OCI-LY7 (cell line): ENCODE measurements around the gene NFATC1. TPM values are rescaled to one million over a fixed set of nuclear protein-coding genes. Genes with fewer than 3 reads are reported as not detected.

Experiments
- BruUV-seq: library from RNA; stranded (reverse); fragments of 400-500 nt; replicated peaks from 2 replicates; lab custom pipeline; 2021; lab: Mats Ljungman, UMichigan
- CTCF ChIA-PET: fragments of 300-600 bp; sonication (Branson Sonifier 250); formaldehyde crosslinking; loops from one replicate; lab custom pipeline; 2022; ENCODE audit warnings: antibody characterized with exemption; ENCODE audit not compliant: unreplicated experiment; lab: Charles Lee
- POLR2A ChIA-PET: fragments of 300-600 bp; sonication (Branson Sonifier 250); formaldehyde crosslinking; loops from one replicate; lab custom pipeline; 2022; ENCODE audit warnings: antibody characterized with exemption; lab: Charles Lee
- DNase-seq: peaks from one replicate; pipeline ENCODE4 v3.0.0-alpha.2; 2015; ENCODE audit warnings: low spot score
- H2AFZ ChIP-seq: fragments of 200-600 bp; sonication (generic), shearing (Covaris generic); 2 replicates; pipeline ENCODE4 v1.6.1; 2014; ENCODE audit warnings: mild to moderate bottlenecking, antibody characterized with exemption, low read length, moderate library complexity
- H3K27ac ChIP-seq: fragments of 200-600 bp; sonication (generic); 2 replicates; pipeline ENCODE4 v1.5.1; 2014; ENCODE audit warnings: mixed run types, low read depth, mild to moderate bottlenecking, moderate library complexity, low read length, inconsistent platforms; ENCODE audit not compliant: poor library complexity, severe bottlenecking
- H3K36me3 ChIP-seq: fragments of 200-600 bp; sonication (generic); 2 replicates; pipeline ENCODE4 v1.6.1; 2014; ENCODE audit warnings: mild to moderate bottlenecking, antibody characterized with exemption, low read length, moderate library complexity, mixed read lengths; ENCODE audit not compliant: insufficient read depth
- H3K4me1 ChIP-seq: fragments of 200-600 bp; sonication (generic); 2 replicates; pipeline ENCODE4 v1.5.1; 2014; ENCODE audit warnings: mild to moderate bottlenecking, low read length; ENCODE audit not compliant: insufficient read depth, poor library complexity, severe bottlenecking
- H3K4me2 ChIP-seq: fragments of 200-600 bp; sonication (generic); 2 replicates; pipeline ENCODE4 v1.6.1; 2014; ENCODE audit warnings: mild to moderate bottlenecking, low read length
- H3K4me3 ChIP-seq: fragments of 200-600 bp; sonication (generic); 2 replicates; pipeline ENCODE4 v1.5.1; 2014; ENCODE audit warnings: mild to moderate bottlenecking, low read depth, low read length; ENCODE audit not compliant: poor library complexity, severe bottlenecking
- H3K79me2 ChIP-seq: fragments of 200-600 bp; sonication (generic); 2 replicates; pipeline ENCODE4 v1.6.1; 2016; ENCODE audit warnings: low read depth, mild to moderate bottlenecking, low read length, moderate library complexity, mixed read lengths; ENCODE audit not compliant: insufficient read depth
- H3K9me2 ChIP-seq: fragments of 200-600 bp; sonication (generic); 2 replicates; pipeline ENCODE4 v1.6.1; 2016; ENCODE audit warnings: mild to moderate bottlenecking, low read length, mixed read lengths; ENCODE audit not compliant: insufficient read depth
- H3K9me3 ChIP-seq: fragments of 200-600 bp; sonication (generic); 2 replicates; pipeline ENCODE4 v1.6.1; 2014; ENCODE audit warnings: mild to moderate bottlenecking, mixed run types, low read length, mixed read lengths
- H4K20me1 ChIP-seq: fragments of 200-600 bp; sonication (generic); 2 replicates; pipeline ENCODE4 v1.6.1; 2014; ENCODE audit warnings: mild to moderate bottlenecking, antibody characterized with exemption, low read length, moderate library complexity, mixed read lengths; ENCODE audit not compliant: insufficient read depth
- EZH2phosphoT487 ChIP-seq: fragments of 200-600 bp; sonication (generic); IDR thresholded peaks from 2 replicates; pipeline ENCODE4 v1.6.1; 2018; ENCODE audit warnings: low read depth, borderline replicate concordance, mild to moderate bottlenecking, mixed run types, antibody characterized with exemption, low read length, moderate library complexity, mixed read lengths
- intact Hi-C: fragments of 100-400 bp; cut with micrococcal nuclease; formaldehyde crosslinking; loops from one replicate; pipeline ENCODE4 v1.10.0; 2022; ENCODE audit not compliant: unreplicated experiment
- total RNA-seq, 2 experiments: library from RNA; depleted of rRNA in 1 of 2; stranded (reverse); fragments of >200 nt in 1 of 2; shearing (Covaris generic) in 1 of 2; gene quantifications; 2 replicates each; pipeline ENCODE4 v1.2.3, GENCODE V29; 2014 to 2022
- TF ChIP-seq, protein P1 (sequence below): fragments of 200-600 bp; sonication (generic); conservative IDR thresholded peaks from 2 replicates; pipeline ENCODE4 v1.5.1; 2014; ENCODE audit warnings: mild to moderate bottlenecking, antibody characterized with exemption, low read length, moderate library complexity, mixed read lengths

Gene NFATC1
- total RNA-seq, 2 experiments from 2014 or later = 23.6 to 50.4 TPM

DNA sequence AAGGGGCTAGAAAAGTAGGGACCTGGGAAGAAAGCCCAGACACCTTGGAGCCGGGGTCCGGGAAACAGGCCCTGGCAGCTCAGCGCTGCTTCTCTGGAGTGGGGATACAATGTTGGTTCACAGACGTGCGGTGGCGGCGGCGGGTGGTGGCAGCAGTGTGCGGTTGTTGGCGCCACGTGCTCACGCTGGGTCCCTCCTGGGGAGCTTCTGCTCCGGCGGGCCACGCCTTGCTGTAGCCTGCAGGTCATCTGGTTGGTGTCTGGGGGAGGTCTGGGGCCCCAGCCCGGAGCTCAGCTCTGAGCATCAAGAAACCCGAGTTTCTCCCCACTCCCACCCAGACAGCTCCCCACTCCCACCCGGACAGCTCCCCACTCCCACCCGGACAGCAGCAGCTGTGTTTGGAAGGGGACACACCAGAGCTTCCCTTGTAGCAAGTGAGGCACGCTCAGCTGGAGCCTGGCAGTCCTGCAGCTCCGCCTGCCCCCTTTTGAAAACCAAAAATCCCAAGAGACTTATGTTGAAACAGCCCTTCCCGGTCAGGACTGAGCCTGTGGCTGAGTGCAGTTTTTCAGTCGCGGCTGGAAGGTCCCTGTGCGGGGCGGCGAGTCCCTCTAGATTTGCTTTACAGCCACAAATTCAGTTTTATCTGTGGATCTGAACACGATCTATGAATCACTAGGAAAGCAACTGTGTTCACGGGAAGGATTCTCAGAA is 46.9 kb downstream of the NFATC1 start:
- ChIA-PET POLR2A (no interaction called here), CTCF (no interaction called here)
- Histone ChIP-seq H2AFZ (no peak overlapping the region), H3K9me3 (no peaks in the 10 kb centered on the region), H3K4me1 (peaks cover 11% of the 10 kb centered on the region), H3K79me2 (no peaks in the 10 kb centered on the region), H3K4me2 (peak overlapping the region; percentile 23; the same call in 1 of the 2 replicates), H4K20me1 (no peaks in the 10 kb centered on the region), H3K4me3 (no peak overlapping the region), H3K36me3 (peaks cover 5% of the 10 kb centered on the region; the same call in 1 of the 2 replicates), H3K27ac (no peak overlapping the region), H3K9me2 (no peaks in the 10 kb centered on the region)
- BruUV-seq = no TSS peak
- DNase-seq = peak; percentile 19
- intact Hi-C loops = no loop called here
- TF ChIP-seq, protein P1, sequence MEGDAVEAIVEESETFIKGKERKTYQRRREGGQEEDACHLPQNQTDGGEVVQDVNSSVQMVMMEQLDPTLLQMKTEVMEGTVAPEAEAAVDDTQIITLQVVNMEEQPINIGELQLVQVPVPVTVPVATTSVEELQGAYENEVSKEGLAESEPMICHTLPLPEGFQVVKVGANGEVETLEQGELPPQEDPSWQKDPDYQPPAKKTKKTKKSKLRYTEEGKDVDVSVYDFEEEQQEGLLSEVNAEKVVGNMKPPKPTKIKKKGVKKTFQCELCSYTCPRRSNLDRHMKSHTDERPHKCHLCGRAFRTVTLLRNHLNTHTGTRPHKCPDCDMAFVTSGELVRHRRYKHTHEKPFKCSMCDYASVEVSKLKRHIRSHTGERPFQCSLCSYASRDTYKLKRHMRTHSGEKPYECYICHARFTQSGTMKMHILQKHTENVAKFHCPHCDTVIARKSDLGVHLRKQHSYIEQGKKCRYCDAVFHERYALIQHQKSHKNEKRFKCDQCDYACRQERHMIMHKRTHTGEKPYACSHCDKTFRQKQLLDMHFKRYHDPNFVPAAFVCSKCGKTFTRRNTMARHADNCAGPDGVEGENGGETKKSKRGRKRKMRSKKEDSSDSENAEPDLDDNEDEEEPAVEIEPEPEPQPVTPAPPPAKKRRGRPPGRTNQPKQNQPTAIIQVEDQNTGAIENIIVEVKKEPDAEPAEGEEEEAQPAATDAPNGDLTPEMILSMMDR = no peak
- TF ChIP-seq EZH2phosphoT487 = no peak

DNA sequence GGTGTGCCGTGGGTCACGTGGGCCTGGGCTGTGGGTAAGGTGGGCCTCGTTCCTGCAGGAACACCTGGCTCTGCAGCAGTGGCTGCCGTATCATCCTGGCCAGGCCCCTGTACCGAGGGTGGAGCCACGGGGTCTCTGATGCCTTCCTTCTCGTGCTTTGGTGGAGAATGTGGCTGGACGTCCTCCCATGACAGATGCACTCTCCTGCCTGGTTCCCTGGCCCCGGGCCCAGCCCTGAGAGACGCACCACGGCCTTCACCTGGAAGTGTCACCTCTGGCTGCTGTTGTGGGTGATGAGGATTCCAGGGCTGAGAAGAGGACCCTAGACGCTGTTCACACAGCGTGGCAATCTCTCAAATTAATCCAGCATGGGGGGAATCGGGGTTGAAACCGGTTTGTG is 49.5 kb downstream of the NFATC1 start:
- Histone ChIP-seq H3K36me3 (no peaks in the 10 kb centered on the region; the same call in none of the 2 replicates), H3K79me2 (no peaks in the 10 kb centered on the region), H4K20me1 (no peaks in the 10 kb centered on the region), H3K9me3 (no peaks in the 10 kb centered on the region), H3K4me1 (peaks cover 11% of the 10 kb centered on the region), H3K4me3 (no peak overlapping the region), H3K9me2 (no peaks in the 10 kb centered on the region), H2AFZ (no peak overlapping the region), H3K27ac (no peak overlapping the region), H3K4me2 (no peak overlapping the region)
- ChIA-PET CTCF (no interaction called here), POLR2A (no interaction called here)
- BruUV-seq = no TSS peak
- intact Hi-C loops = no loop called here
- DNase-seq = no peak
- TF ChIP-seq, protein P1 = no peak
- no peak for TF ChIP-seq EZH2phosphoT487
